ENCODE measurements around the gene SCAF1. TPM values are rescaled to one million over a fixed set of nuclear protein-coding genes. Genes with fewer than 3 reads are reported as not detected.

SCAF1 gene
- total RNA-seq, 1 donor from 2014 or later = 61.0 TPM

- Mint-ChIP-seq H3K9me3 (no peaks in the 10 kb centered on the region), H3K27ac (peak within 1 kb of the TSS; percentile 33), H3K4me3 (peak within 1 kb of the TSS; percentile 87), H3K27me3 (peaks cover 22% of the 10 kb centered on the region), H3K36me3 (ENCODE audit: low read depth) (peaks cover 38% of the 10 kb centered on the region), H3K4me1 (peaks cover 25% of the 10 kb centered on the region)
- no peak for TF ChIP-seq CTCF (IDR thresholded peaks at IDR 0.05)
- intact Hi-C loops (cut with micrococcal nuclease) = no loop called here
- peak; percentile 51 for ATAC-seq (ENCODE audit: low read depth)
- ChIA-PET CTCF (no interaction called here), POLR2A (interaction anchor here (1.3 kb wide), 1 partner anchor 75 kb away, joined by 3 read pairs; no protein-coding TSS in a partner anchor)
- no peak for DNase-seq
Observed at GRCh38 chr19:49689133-49690078, 47.4 kb downstream of the SCAF1 start, which contains the start of gene ADM5. Gene ADM5 (plus strand): TSS chr19:49689594. CDS start chr19:49689838, 244 bp downstream.

- Mint-ChIP-seq H3K27ac (peak overlapping the region; percentile 33), H3K4me1 (peaks cover 25% of the 10 kb centered on the region), H3K27me3 (peaks cover 22% of the 10 kb centered on the region), H3K4me3 (peak overlapping the region; percentile 87), H3K36me3 (ENCODE audit: low read depth) (peaks cover 33% of the 10 kb centered on the region), H3K9me3 (no peaks in the 10 kb centered on the region)
- ChIA-PET POLR2A (interaction anchor here (1.0 to 1.3 kb wide), 2 partner anchors 76 kb away, joined by 3 to 4 read pairs; partner anchors contain the start of gene AP2A1), CTCF (no interaction called here)
- ATAC-seq (ENCODE audit: low read depth) (peak; percentile 14), DNase-seq (no peak)
- TF ChIP-seq CTCF (IDR thresholded peaks at IDR 0.05) = no peak
- intact Hi-C loops (cut with micrococcal nuclease) = no loop called here
Observed at GRCh38 chr19:49690079-49690655, 48.2 kb downstream of the SCAF1 start.

- ChIA-PET CTCF (no interaction called here), POLR2A (interaction anchor here (1.0 kb wide), 1 partner anchor 76 kb away, joined by 4 read pairs; the partner anchor contains the start of gene AP2A1)
- TF ChIP-seq CTCF (IDR thresholded peaks at IDR 0.05) = no peak
- Mint-ChIP-seq H3K27ac (peak within 1 kb of the TSS; percentile 33), H3K4me1 (peaks cover 25% of the 10 kb centered on the region), H3K36me3 (ENCODE audit: low read depth) (peaks cover 27% of the 10 kb centered on the region), H3K4me3 (peak within 1 kb of the TSS; percentile 87), H3K9me3 (no peaks in the 10 kb centered on the region), H3K27me3 (peaks cover 22% of the 10 kb centered on the region)
- DNase-seq (no peak), ATAC-seq (ENCODE audit: low read depth) (peak; percentile 51)
- intact Hi-C loops (cut with micrococcal nuclease) = no loop called here
Observed at GRCh38 chr19:49690656-49691242, 48.7 kb downstream of the SCAF1 start, which contains the start of gene CPT1C. Gene CPT1C (plus strand): TSS chr19:49691116. CDS start chr19:49692253, 1,137 bp downstream.

GRCh38 chr19:49691243-49692146, 49.5 kb downstream of the SCAF1 start:
- H3K4me3 Mint-ChIP-seq = peak overlapping the region; percentile 87
- POLR2A ChIA-PET = interaction anchor here (1.0 kb wide), 1 partner anchor 75 kb away, joined by 4 read pairs; the partner anchor contains the start of gene AP2A1
- H3K4me1 Mint-ChIP-seq = peaks cover 25% of the 10 kb centered on the region
- no peak for DNase-seq
- ATAC-seq (ENCODE audit: low read depth) = no peak
- H3K27me3 Mint-ChIP-seq = peaks cover 22% of the 10 kb centered on the region
- no peak for TF ChIP-seq CTCF (IDR thresholded peaks at IDR 0.05)
- H3K36me3 Mint-ChIP-seq (ENCODE audit: low read depth) = peaks cover 22% of the 10 kb centered on the region
- no peaks in the 10 kb centered on the region for H3K9me3 Mint-ChIP-seq
- CTCF ChIA-PET = no interaction called here
- no peak overlapping the region for H3K27ac Mint-ChIP-seq
- intact Hi-C loops (cut with micrococcal nuclease) = no loop called here

Measured in activated B cell treated with CpG ODN at 0.5 μM for 24 hours (primary cell).